Peyer's patch (tissue), 4 donors: ENCODE data around the gene SLC13A3. TPM values are rescaled to one million over a fixed set of nuclear protein-coding genes. Genes with fewer than 3 reads are reported as not detected.

Experiments used
- DNase-seq, 3 donors: peaks; one replicate each; pipeline ENCODE4 v3.0.0-alpha.2; 2017 to 2019
- H3K27ac ChIP-seq, 4 donors: fragments of 200-600 bp; sonication (generic); one replicate each; pipeline ENCODE4 v1.5.1; 2016 to 2019
- H3K27me3 ChIP-seq, 2 donors: fragments of 200-600 bp; sonication (generic); one replicate each; pipeline ENCODE4 v1.5.1; 2019
- H3K36me3 ChIP-seq, 3 donors: fragments of 200-600 bp; sonication (generic); one replicate each; pipeline ENCODE4 v1.5.1; 2016 to 2019
- H3K4me1 ChIP-seq, 4 donors: fragments of 200-600 bp; sonication (generic); one replicate each; pipeline ENCODE4 v1.5.1; 2016 to 2019
- H3K4me3 ChIP-seq, 4 donors: fragments of 200-600 bp; sonication (generic); 1 replicate in 3 of 4; 2 replicates in 1 of 4; pipeline ENCODE4 v1.5.1; 2016 to 2019; ENCODE audit warnings: mild to moderate bottlenecking in 1 of 4
- H3K9me3 ChIP-seq, 4 donors: fragments of 200-600 bp; sonication (generic); one replicate each; pipeline ENCODE4 v1.5.1; 2016 to 2019; ENCODE audit warnings: mild to moderate bottlenecking in 1 of 4
- POLR2A ChIP-seq, 2 donors: fragments of 450-650 bp; IDR thresholded peaks; one replicate each; pipeline ENCODE4 v1.5.1; 2017; ENCODE audit warnings: antibody characterized with exemption in 2 of 2, mild to moderate bottlenecking in 2 of 2, moderate library complexity in 2 of 2
- total RNA-seq, 4 donors: library from RNA; depleted of rRNA; stranded (reverse); fragments of >200 nt; gene quantifications; one replicate each; pipeline ENCODE4 v1.1.0, GENCODE V29; 2016
- TF ChIP-seq, protein P1 (sequence below), 6 experiments: fragments of 450-650 bp in 4 of 6; fragments of 200-600 bp in 2 of 6; sonication (generic) in 1 of 6; IDR thresholded peaks; one replicate each; pipeline ENCODE4 v1.5.1; 2017 to 2019; ENCODE audit warnings: antibody characterized with exemption in 6 of 6, mild to moderate bottlenecking in 3 of 6, moderate library complexity in 1 of 6

SLC13A3 gene
- total RNA-seq, 4 donors from 2014 or later, result 1.3 to 10.7 TPM; not detected in 2

DNA sequence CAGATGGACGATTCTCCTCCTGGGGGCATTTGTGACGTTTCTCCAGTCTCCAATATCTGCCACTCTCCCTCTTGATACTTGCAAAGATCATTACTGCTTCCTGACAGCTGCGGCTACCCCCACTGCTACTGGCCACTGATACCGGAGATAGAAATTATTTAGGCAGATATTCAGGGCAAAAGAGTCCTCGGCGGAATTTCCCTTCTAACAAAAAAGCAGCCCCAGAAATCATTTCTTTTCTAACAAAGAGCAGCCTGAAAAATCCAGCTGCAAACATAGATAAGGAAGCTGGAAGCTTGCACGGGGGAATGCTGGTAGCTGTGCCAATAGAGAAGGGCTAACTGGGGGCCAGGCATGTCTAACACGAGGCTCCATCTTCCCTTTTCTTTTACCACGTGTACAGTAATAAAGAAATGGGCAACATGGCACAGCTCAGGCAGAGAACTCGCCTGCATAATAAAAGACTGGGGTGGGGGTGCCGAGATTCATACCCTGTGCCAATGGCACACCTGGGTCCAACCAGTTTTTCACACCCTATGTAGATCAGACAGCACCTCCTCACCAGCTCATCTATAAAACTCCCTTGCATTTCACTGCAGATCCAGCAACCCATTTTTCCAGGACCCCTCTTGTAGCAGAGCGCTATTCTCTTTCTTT, 31.9 kb upstream of the SLC13A3 start:
- no peak overlapping the region for H3K4me3 ChIP-seq
- no peaks in the 10 kb centered on the region for H3K27me3 ChIP-seq
- H3K27ac ChIP-seq, result no peak overlapping the region
- peaks cover 0 to 30% (median 4%) of the 10 kb centered on the region in 4 donors for H3K4me1 ChIP-seq
- TF ChIP-seq POLR2A (IDR thresholded peaks at IDR 0.05), result no peak
- TF ChIP-seq, protein P1, sequence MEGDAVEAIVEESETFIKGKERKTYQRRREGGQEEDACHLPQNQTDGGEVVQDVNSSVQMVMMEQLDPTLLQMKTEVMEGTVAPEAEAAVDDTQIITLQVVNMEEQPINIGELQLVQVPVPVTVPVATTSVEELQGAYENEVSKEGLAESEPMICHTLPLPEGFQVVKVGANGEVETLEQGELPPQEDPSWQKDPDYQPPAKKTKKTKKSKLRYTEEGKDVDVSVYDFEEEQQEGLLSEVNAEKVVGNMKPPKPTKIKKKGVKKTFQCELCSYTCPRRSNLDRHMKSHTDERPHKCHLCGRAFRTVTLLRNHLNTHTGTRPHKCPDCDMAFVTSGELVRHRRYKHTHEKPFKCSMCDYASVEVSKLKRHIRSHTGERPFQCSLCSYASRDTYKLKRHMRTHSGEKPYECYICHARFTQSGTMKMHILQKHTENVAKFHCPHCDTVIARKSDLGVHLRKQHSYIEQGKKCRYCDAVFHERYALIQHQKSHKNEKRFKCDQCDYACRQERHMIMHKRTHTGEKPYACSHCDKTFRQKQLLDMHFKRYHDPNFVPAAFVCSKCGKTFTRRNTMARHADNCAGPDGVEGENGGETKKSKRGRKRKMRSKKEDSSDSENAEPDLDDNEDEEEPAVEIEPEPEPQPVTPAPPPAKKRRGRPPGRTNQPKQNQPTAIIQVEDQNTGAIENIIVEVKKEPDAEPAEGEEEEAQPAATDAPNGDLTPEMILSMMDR (IDR thresholded peaks at IDR 0.05), result no peak
- H3K9me3 ChIP-seq, result no peaks in the 10 kb centered on the region
- H3K36me3 ChIP-seq, result peaks cover 0 to 23% (median 0%) of the 10 kb centered on the region in 3 donors
- no peak for DNase-seq

DNA sequence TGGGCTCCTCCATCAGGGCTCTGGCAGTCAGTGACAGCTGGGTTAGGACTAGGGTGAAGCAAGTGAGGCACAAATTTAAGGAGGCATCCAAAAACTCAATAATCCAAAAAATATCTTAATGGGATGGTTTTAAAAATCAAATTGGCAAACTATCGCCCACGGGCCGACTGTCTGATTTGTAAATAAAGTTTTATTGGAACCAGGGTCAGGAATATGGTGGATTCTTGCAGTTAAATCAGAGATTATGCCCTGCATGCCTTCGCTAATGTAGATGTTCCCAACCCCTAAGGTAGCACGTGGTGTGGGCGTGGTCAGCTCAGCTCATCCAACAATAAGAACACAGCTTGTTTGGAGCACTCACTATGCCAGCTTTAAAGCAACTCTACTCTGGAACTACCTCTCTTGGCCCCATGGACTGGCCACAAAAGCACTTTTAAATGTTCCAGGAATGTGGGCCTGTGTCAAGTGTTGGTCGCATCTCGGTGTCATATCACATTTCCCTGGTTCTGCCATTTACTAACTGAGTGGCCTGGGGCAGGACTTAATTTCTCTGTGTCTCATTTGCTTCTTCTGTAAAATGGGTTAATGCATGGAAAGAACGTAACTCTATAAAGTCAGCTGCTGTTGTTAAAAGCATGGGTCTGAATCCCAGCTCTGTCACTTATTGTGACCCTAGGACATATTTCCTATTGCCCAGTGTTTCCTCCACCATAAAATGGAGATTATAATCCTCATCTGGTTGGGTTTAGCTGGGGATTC, 31.0 kb upstream of the SLC13A3 start:
- no peak for DNase-seq
- Histone ChIP-seq H3K4me1 (peaks cover 0 to 21% (median 0%) of the 10 kb centered on the region in 4 donors), H3K36me3 (peaks cover 0 to 23% (median 0%) of the 10 kb centered on the region in 3 donors), H3K27ac (no peak overlapping the region), H3K9me3 (no peaks in the 10 kb centered on the region), H3K4me3 (no peak overlapping the region), H3K27me3 (no peaks in the 10 kb centered on the region)
- TF ChIP-seq, protein P1 (IDR thresholded peaks at IDR 0.05), result no peak
- no peak for TF ChIP-seq POLR2A (IDR thresholded peaks at IDR 0.05)

DNA sequence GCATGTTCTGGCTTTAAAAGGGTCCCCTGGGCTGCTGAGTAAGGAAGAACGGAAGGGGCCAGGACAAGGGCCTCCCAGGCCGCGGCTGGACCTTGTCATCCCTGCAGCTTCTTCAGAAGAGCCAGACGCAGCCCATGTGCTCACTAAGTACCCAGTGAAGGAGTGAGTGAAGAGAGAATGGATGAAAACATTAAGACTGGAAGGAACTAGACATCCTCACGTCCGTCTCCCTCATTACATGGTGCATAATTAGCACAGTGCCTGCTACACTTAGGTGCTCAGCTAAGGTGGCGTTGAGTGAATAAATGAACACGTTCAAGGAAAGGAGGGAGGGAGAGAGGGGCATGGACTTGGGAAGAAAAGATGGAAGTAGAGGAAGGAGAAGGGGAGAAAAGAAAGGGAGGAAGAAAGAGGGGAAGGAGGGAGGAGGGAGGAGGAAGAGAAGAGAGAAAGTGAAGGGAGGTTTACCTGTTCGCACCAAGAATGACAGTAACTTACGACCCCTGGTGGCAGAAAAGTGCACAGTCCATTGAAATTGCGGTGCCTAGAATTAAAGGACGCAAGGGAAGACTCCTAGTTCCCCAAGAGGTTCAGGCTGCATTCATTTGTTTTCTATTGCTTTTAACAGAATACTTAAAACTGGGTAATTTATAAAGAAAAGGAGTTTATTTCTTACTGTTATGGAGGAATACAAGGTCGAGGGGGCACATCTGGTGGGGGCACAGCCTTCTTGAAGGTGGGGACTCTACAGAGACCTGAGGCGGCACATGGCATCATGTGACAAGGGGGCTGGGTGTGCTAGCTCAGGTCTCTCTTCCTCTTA, 30.0 kb upstream of the SLC13A3 start:
- Histone ChIP-seq H3K4me1 (peaks cover 0 to 14% (median 0%) of the 10 kb centered on the region in 4 donors), H3K27me3 (no peaks in the 10 kb centered on the region), H3K36me3 (peaks cover 0 to 15% (median 0%) of the 10 kb centered on the region in 3 donors), H3K27ac (no peak overlapping the region), H3K9me3 (no peaks in the 10 kb centered on the region), H3K4me3 (no peak overlapping the region)
- TF ChIP-seq, protein P1 (IDR thresholded peaks at IDR 0.05), result peak; percentile 57 to 80 (median 77)
- TF ChIP-seq POLR2A (IDR thresholded peaks at IDR 0.05), result no peak
- DNase-seq, result peak in 2 of 3 donors; percentile 61 to 87

DNA sequence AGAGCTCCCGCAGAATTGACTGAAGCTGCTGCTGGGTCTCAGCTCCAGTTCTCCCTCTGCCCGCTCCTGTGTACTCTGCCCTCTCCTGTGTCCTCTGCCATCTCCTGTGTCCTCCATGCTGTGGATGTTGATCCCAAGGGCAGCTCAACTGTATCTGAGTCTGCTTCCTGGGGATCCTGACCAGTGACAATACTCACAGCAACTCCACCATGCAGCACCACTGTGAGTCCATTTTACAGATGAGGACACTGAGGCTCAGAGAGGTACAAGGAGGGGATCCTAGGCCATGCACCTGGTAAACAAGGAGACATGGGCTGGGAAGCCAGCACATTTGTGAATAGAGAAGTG, 29.4 kb upstream of the SLC13A3 start:
- H3K27me3 ChIP-seq, result no peaks in the 10 kb centered on the region
- no peak for DNase-seq
- no peak overlapping the region for H3K27ac ChIP-seq
- TF ChIP-seq POLR2A (IDR thresholded peaks at IDR 0.05), result no peak
- TF ChIP-seq, protein P1 (IDR thresholded peaks at IDR 0.05), result no peak
- no peak overlapping the region for H3K4me3 ChIP-seq
- peaks cover 0 to 14% (median 0%) of the 10 kb centered on the region in 4 donors for H3K4me1 ChIP-seq
- peaks cover 0 to 9% (median 0%) of the 10 kb centered on the region in 3 donors for H3K36me3 ChIP-seq
- H3K9me3 ChIP-seq, result no peaks in the 10 kb centered on the region

DNA sequence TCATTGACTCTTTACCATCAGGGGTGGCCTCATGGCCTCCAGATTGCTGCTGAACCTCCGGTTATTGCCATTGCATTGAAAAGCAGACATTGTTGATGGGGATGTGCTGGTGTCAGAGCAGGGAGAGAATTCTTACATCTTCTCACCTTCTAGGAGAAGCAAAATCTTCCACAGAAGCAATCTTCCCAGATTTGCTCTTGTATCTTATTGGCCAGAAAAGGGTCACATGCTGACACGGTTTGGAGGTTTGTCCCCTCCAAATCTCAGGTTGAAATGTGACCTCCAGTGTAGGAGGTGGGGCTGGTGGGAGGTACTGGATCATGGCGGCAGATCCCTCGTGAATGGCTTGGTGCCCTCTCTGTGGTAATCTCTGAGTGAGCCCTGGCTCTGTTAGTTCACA, 27.3 kb upstream of the SLC13A3 start:
- no peaks in the 10 kb centered on the region for H3K27me3 ChIP-seq
- no peaks in the 10 kb centered on the region for H3K9me3 ChIP-seq
- TF ChIP-seq, protein P1 (IDR thresholded peaks at IDR 0.05), result no peak
- no peak for TF ChIP-seq POLR2A (IDR thresholded peaks at IDR 0.05)
- peaks cover 0 to 10% (median 0%) of the 10 kb centered on the region in 4 donors for H3K4me1 ChIP-seq
- DNase-seq, result no peak
- H3K36me3 ChIP-seq, result no peaks in the 10 kb centered on the region
- no peak overlapping the region for H3K4me3 ChIP-seq
- H3K27ac ChIP-seq, result no peak overlapping the region
